ENCODE measurements around the gene OPCML. TPM values are rescaled to one million over a fixed set of nuclear protein-coding genes. Genes with fewer than 3 reads are reported as not detected.

The OPCML gene
- total RNA-seq, 4 donors from 2014 or later, result not detected

DNA sequence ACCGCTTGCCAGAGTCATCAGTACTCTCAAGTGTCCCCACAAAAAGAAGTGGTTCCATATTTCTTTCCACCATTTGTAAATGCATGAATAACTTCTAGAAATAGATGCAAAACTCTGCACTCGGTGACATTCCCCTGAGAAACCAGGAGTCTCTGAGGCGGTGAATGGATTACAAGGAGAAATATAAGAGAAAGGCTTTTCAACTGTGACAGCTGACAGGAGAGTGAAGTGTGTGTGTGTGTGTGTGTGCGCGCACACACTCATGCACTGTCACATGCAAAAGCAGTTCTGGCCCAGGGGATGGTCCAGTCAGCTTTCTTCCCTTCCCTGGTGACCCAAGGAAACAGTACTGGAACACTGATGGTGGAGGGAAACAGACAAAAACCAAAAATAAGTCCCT is 710.0 kb downstream of the OPCML start:
- TF ChIP-seq, protein P1, sequence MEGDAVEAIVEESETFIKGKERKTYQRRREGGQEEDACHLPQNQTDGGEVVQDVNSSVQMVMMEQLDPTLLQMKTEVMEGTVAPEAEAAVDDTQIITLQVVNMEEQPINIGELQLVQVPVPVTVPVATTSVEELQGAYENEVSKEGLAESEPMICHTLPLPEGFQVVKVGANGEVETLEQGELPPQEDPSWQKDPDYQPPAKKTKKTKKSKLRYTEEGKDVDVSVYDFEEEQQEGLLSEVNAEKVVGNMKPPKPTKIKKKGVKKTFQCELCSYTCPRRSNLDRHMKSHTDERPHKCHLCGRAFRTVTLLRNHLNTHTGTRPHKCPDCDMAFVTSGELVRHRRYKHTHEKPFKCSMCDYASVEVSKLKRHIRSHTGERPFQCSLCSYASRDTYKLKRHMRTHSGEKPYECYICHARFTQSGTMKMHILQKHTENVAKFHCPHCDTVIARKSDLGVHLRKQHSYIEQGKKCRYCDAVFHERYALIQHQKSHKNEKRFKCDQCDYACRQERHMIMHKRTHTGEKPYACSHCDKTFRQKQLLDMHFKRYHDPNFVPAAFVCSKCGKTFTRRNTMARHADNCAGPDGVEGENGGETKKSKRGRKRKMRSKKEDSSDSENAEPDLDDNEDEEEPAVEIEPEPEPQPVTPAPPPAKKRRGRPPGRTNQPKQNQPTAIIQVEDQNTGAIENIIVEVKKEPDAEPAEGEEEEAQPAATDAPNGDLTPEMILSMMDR (IDR thresholded peaks at IDR 0.05), result no peak
- TF ChIP-seq POLR2A (IDR thresholded peaks at IDR 0.05) (no peak), EP300 (IDR thresholded peaks at IDR 0.05; ENCODE audit: low read depth) (no peak), POLR2AphosphoS5 (IDR thresholded peaks at IDR 0.05) (no peak)
- intact Hi-C loops (cut with DNase I; ENCODE audit: low total_unique reads), result no loop called here
- 89% methylated on average over 5 of the region's 5 CpGs; no CpG with 5 or more reads in 1 of the 2 donors for WGBS, 2 donors (ENCODE audit: low coverage in 1 of 2)

GRCh38 chr11:132821499-132821898 is 710.8 kb downstream of the OPCML start:
- intact Hi-C loops (cut with DNase I; ENCODE audit: low total_unique reads) (no loop called here), in situ Hi-C loops (cut with MboI; ENCODE audit: low pct_ligation_motif_present in 1 of 4, low pct_unique_long_range_greater_than_20kb in 1 of 4, low sequenced_read_pairs in 3 of 4) (no loop called here)
- H3K27ac ChIP-seq, result no peak overlapping the region
- no peaks in the 10 kb centered on the region for H3K36me3 ChIP-seq
- H3K4me1 ChIP-seq, result no peaks in the 10 kb centered on the region
- WGBS, 2 donors (ENCODE audit: low coverage in 1 of 2), result 45 to 67% methylated on average over 4 of the region's 4 CpGs
- no peak overlapping the region for H3K4me3 ChIP-seq
- no peaks in the 10 kb centered on the region for H3K27me3 ChIP-seq
- no peak for DNase-seq
- TF ChIP-seq, protein P1 (IDR thresholded peaks at IDR 0.05), result no peak
- TF ChIP-seq EP300 (IDR thresholded peaks at IDR 0.05; ENCODE audit: low read depth) (no peak), POLR2A (IDR thresholded peaks at IDR 0.05) (no peak), POLR2AphosphoS5 (IDR thresholded peaks at IDR 0.05) (no peak)
- H3K9me3 ChIP-seq, result no peaks in the 10 kb centered on the region

More for the DNA sequence above, 710.0 kb downstream of the OPCML start:
- Histone ChIP-seq H3K4me1 (no peaks in the 10 kb centered on the region), H3K4me3 (no peak overlapping the region), H3K27ac (no peak overlapping the region), H3K9me3 (no peaks in the 10 kb centered on the region), H3K27me3 (no peaks in the 10 kb centered on the region), H3K36me3 (no peaks in the 10 kb centered on the region)
- in situ Hi-C loops (cut with MboI; ENCODE audit: low pct_ligation_motif_present in 1 of 4, low pct_unique_long_range_greater_than_20kb in 1 of 4, low sequenced_read_pairs in 3 of 4), result no loop called here
- no peak for DNase-seq

GRCh38 chr11:132821014-132821413 is 711.3 kb downstream of the OPCML start:
- Histone ChIP-seq H3K27ac (no peak overlapping the region), H3K27me3 (no peaks in the 10 kb centered on the region), H3K36me3 (no peaks in the 10 kb centered on the region), H3K9me3 (no peaks in the 10 kb centered on the region), H3K4me1 (no peaks in the 10 kb centered on the region), H3K4me3 (no peak overlapping the region)
- DNase-seq, result no peak
- 23 to 40% methylated on average over 1 of the region's 1 CpG for WGBS, 2 donors (ENCODE audit: low coverage in 1 of 2)
- in situ Hi-C loops (cut with MboI; ENCODE audit: low pct_ligation_motif_present in 1 of 4, low pct_unique_long_range_greater_than_20kb in 1 of 4, low sequenced_read_pairs in 3 of 4) (no loop called here), intact Hi-C loops (cut with DNase I; ENCODE audit: low total_unique reads) (no loop called here)
- TF ChIP-seq POLR2AphosphoS5 (IDR thresholded peaks at IDR 0.05), result no peak
- no peak for TF ChIP-seq EP300 (IDR thresholded peaks at IDR 0.05; ENCODE audit: low read depth)
- TF ChIP-seq, protein P1 (IDR thresholded peaks at IDR 0.05), result no peak
- TF ChIP-seq POLR2A (IDR thresholded peaks at IDR 0.05), result no peak

DNA sequence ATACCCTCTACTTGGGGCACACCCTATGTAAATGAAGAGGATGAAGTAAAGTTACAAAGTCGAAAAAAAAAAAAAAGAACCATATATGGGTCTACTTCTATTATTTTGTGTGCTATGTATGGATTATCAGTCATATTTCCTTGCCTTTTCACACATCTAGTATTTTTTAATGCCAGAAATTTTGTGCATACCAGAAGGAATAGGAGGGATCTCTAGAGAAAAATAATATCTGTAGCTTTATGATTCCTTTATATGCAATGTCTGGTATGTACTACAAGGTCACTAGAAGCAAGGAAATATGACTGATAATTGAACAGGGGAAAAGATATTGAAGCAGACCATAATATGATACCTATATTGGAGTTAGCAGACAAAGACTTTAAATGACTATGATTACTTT is 713.4 kb downstream of the OPCML start:
- Histone ChIP-seq H3K27ac (no peak overlapping the region), H3K36me3 (no peaks in the 10 kb centered on the region), H3K27me3 (no peaks in the 10 kb centered on the region), H3K9me3 (no peaks in the 10 kb centered on the region), H3K4me3 (no peak overlapping the region), H3K4me1 (no peaks in the 10 kb centered on the region)
- no peak for DNase-seq
- intact Hi-C loops (cut with DNase I; ENCODE audit: low total_unique reads), result no loop called here
- no peak for TF ChIP-seq POLR2A (IDR thresholded peaks at IDR 0.05)
- TF ChIP-seq, protein P1 (IDR thresholded peaks at IDR 0.05), result no peak
- no peak for TF ChIP-seq EP300 (IDR thresholded peaks at IDR 0.05; ENCODE audit: low read depth)
- TF ChIP-seq POLR2AphosphoS5 (IDR thresholded peaks at IDR 0.05), result no peak
- in situ Hi-C loops (cut with MboI; ENCODE audit: low pct_ligation_motif_present in 1 of 4, low pct_unique_long_range_greater_than_20kb in 1 of 4, low sequenced_read_pairs in 3 of 4), result no loop called here
- WGBS, 2 donors (ENCODE audit: low coverage in 1 of 2), result 42 to 74% methylated on average over 1 of the region's 1 CpG

Data from transverse colon (tissue), 4 donors.